Measurements from ENCODE around the gene SLC19A1.

SLC19A1 gene

GRCh38 chr21:45515241-45516061 lies 26.8 kb downstream of the SLC19A1 start:
- DNase-seq (ENCODE audit: low read depth): no peak
- no peak overlapping the region for H3K4me3 ChIP-seq (ENCODE audit: control insufficient read depth, low read depth, low read length)
- no peak for TF ChIP-seq CTCF (conservative IDR thresholded peaks at IDR 0.05; ENCODE audit: control insufficient read depth, insufficient read depth, low read depth, low read length)

DNA sequence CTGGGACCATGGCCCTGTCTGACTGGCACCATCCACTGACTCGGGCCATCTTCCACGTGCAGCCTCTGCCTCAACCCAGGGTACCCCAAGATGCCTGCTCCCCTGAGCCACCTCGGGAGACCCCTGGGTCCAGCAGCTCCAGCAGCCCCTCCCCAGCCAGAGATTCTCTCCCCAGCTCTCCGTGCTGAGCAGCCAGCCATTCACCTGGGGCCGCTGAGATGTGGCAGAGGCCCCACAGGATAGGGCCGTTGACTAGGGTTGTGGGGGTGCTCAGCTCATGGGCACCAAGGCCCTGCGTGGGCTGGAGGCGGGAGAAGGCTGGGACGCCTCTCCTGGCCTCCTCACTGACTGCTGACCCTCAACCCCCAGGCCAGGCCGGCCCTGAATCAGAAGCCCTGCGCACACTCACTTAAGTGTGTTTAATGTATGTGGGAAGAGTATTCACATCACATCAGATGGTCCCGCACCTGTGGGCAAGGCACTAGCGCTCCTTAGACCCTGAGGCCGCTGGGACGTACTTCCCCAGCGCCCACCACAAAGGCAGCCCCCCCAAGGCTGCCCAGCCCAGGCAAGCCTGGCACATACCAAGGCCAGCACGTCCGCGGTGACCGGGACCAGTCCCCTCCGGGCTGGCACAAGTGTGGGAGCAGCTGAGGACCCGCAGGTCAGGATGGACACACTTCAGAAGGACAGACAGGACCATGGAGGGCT lies 27.8 kb downstream of the SLC19A1 start:
- H3K4me3 ChIP-seq (ENCODE audit: control insufficient read depth, low read depth, low read length): no peak overlapping the region
- no peak for TF ChIP-seq CTCF (conservative IDR thresholded peaks at IDR 0.05; ENCODE audit: control insufficient read depth, insufficient read depth, low read depth, low read length)
- DNase-seq (ENCODE audit: low read depth): no peak

DNA sequence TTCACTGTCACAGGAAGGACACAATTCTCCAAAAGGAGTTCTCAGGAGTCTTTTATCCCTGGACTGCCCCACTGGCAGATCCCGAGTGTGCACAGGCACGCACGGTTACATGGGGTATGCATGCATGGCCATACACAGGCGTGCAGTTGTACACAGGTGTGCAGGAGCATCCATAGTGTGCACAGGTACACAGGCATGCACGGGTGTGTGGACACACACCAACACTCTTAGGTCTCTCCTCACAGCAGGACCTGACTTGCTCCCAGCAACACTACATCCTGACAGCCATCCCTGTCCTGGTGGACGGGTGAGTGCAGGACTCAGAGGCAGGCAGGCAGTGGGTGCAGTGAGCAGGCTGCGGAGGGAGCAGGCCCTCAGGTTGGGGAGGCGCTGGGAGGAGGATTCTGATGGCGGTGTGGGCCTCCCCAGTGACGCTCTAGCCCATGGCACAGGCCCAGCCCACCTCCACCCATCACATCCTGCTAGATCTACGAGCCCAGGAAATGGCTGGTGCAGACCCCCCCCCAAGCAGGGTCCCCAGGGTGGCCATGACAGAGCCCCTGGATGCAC lies 28.4 kb downstream of the SLC19A1 start:
- no peak for DNase-seq (ENCODE audit: low read depth)
- TF ChIP-seq CTCF (conservative IDR thresholded peaks at IDR 0.05; ENCODE audit: control insufficient read depth, insufficient read depth, low read depth, low read length): no peak
- H3K4me3 ChIP-seq (ENCODE audit: control insufficient read depth, low read depth, low read length): no peak overlapping the region

DNA sequence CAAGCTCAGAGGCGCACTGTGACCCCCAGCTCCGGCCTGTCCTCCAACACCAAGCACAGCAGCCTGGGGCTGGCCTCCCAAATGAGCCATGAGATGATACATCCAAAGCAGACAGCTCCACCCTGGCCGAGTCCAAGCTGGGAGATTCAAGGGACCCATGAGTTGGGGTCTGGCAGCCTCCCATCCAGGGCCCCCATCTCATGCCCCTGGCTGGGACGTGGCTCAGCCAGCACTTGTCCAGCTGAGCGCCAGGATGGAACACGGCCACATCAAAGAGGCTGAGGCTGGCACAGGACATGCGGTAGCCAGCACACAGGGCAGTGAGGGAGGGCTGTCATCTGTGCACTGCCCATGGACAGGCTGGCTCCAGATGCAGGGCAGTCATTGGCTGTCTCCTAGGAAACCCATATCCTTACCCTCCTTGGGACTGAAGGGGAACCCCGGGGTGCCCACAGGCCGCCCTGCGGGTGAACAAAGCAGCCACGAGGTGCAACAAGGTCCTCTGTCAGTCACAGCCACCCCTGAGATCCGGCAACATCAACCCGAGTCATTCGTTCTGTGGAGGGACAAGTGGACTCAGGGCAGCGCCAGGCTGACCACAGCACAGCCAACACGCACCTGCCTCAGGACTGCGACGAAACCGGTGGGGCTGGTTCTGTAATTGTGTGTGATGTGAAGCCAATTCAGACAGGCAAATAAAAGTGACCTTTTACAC lies 29.1 kb downstream of the SLC19A1 start:
- H3K4me3 ChIP-seq (ENCODE audit: control insufficient read depth, low read depth, low read length): no peak overlapping the region
- DNase-seq (ENCODE audit: low read depth): no peak
- TF ChIP-seq CTCF (conservative IDR thresholded peaks at IDR 0.05; ENCODE audit: control insufficient read depth, insufficient read depth, low read depth, low read length): no peak

- H3K4me3 ChIP-seq (ENCODE audit: control insufficient read depth, low read depth, low read length): no peak overlapping the region
- no peak for DNase-seq (ENCODE audit: low read depth)
- no peak for TF ChIP-seq CTCF (conservative IDR thresholded peaks at IDR 0.05; ENCODE audit: control insufficient read depth, insufficient read depth, low read depth, low read length)
Measured at GRCh38 chr21:45512626-45513002, 29.6 kb downstream of the SLC19A1 start.

- TF ChIP-seq CTCF (conservative IDR thresholded peaks at IDR 0.05; ENCODE audit: control insufficient read depth, insufficient read depth, low read depth, low read length): no peak
- no peak overlapping the region for H3K4me3 ChIP-seq (ENCODE audit: control insufficient read depth, low read depth, low read length)
- no peak for DNase-seq (ENCODE audit: low read depth)
Measured at GRCh38 chr21:45511661-45512431, 30.4 kb downstream of the SLC19A1 start.

Measured in fibroblast of mammary gland (primary cell).